Memory B cell (primary cell): ENCODE data around the gene GPR160.

Source experiments
- ATAC-seq: fragments of 150-1000 bp; cut with Tn5 transposase; 2 replicates; pipeline ENCODE4 v1.10.0; 2021; ENCODE audit warnings: low read depth, mild to moderate bottlenecking, moderate library complexity
- DNase-seq, 2 donors: peaks; one replicate each; pipeline ENCODE4 v3.0.0; 2022; ENCODE audit warnings: low spot score in 2 of 2
- H3K27ac Mint-ChIP-seq: one replicate; pipeline ENCODE4 v1.8.0; 2022; ENCODE audit warnings: mild to moderate bottlenecking, moderate library complexity, mixed read lengths
- H3K27me3 Mint-ChIP-seq: one replicate; pipeline ENCODE4 v1.8.0; 2022; ENCODE audit warnings: mixed read lengths
- H3K36me3 Mint-ChIP-seq: one replicate; pipeline ENCODE4 v1.8.0; 2022; ENCODE audit warnings: mild to moderate bottlenecking, mixed read lengths
- H3K4me1 Mint-ChIP-seq: one replicate; pipeline ENCODE4 v1.8.0; 2022; ENCODE audit warnings: mixed read lengths
- H3K4me3 Mint-ChIP-seq: one replicate; pipeline ENCODE4 v1.8.0; 2022; ENCODE audit warnings: mild to moderate bottlenecking, moderate library complexity, mixed read lengths
- H3K9me3 Mint-ChIP-seq: one replicate; pipeline ENCODE4 v1.8.0; 2022; ENCODE audit warnings: mixed read lengths

Gene GPR160

DNA sequence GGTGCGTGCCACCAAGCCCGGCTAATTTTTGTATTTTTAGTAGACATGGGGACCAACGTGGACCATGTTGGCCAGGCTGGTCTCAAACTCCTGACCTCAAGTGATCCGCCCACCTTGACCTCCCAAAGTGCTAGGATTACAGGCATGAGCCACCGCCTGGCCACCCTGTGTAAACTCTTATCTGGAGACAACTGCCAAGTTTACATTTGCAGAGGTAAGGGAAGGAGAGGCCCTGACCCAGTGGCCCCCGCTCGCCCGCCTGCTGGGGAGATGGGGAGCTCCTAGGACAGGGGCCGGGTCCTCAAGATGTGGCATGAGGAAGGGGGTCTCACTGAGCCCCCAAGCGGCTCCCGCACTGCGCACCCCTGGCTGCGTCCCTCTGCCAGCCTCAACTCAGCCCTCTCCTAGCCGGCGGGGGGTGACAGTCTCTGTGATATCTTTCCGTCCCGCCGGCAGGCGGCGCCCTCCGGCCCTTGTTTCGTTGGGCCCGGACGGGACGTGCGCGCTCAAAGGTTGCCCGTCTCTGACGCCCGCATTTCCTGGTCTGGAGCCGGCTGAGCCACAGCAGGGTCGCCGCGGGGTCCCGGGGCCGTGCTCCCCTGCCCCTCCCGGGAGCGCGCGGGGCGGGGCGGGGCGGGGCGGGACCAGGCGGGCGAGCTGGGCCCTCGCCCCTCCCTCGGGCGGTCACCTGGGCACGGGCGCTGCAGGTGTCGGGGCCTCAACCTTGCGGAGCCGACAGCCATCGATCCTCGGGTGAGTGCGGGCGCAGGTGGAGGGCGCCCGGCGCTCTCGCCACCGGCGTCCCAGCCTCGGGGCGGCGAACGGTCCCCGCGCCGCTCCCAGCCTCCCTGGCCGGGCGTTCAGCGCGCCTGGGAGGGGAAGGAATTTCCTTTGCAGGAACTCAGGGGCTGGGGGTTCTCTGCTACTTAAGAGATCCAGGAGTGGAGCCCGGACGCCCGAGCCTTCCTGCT lies at the start of gene GPR160:
Gene GPR160 (plus strand): TSS at position 533 of the 971 bp plus-strand sequence. CDS start 45,978 bp downstream, outside the sequence.
- peaks cover 7% of the 10 kb centered on the region for H3K36me3 Mint-ChIP-seq
- DNase-seq (peak; percentile 85 to 91), ATAC-seq (peak; percentile 78)
- H3K27ac Mint-ChIP-seq = peak within 1 kb of the TSS; percentile 83
- H3K4me3 Mint-ChIP-seq = peak within 1 kb of the TSS; percentile 91
- H3K27me3 Mint-ChIP-seq = no peaks in the 10 kb centered on the region
- peaks cover 20% of the 10 kb centered on the region for H3K4me1 Mint-ChIP-seq
- H3K9me3 Mint-ChIP-seq = no peaks in the 10 kb centered on the region

DNA sequence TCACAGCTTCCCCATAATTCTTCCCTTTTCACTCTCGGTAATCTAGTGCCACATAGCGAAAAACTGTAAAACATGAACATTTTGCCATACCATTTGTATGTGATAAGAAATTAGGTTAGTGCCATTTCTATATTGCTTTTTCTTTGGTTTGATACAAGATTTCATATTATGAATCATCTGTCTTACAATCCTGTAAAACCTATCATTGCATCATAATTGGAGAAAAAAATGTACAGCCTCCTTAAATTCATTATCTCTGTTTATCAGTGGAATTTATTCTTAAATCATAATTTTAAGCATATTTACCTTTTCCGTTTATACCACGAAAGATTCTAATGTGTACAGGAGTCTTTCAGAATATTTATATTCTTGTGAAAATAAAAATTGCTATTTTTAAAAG lies 47.4 kb upstream of the GPR160 start:
- Mint-ChIP-seq H3K36me3 (peaks cover 15% of the 10 kb centered on the region), H3K27me3 (no peaks in the 10 kb centered on the region), H3K9me3 (no peaks in the 10 kb centered on the region), H3K4me1 (no peaks in the 10 kb centered on the region), H3K27ac (no peak overlapping the region), H3K4me3 (no peak overlapping the region)
- ATAC-seq (no peak), DNase-seq (no peak)

DNA sequence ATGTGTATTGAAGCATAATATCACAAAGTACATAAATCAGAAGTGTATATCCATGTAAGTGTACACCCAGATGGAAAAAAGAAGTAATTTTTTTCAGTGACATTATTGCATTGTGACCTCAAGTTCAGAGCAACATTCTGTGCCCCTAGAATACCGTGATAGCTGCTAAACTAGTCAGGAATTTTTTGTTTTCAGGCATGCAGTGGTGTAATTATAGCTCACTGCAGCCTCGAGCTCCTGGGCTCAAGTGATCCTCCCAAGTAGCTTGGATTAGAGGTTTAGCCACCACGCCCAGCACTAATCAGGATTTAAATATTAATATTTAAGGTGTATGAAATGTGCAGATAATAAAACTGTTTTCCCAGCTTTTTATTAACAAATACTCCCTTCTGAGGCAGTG lies 45.6 kb upstream of the GPR160 start:
- Mint-ChIP-seq H3K9me3 (no peaks in the 10 kb centered on the region), H3K4me3 (no peak overlapping the region), H3K27ac (no peak overlapping the region), H3K27me3 (no peaks in the 10 kb centered on the region), H3K36me3 (peaks cover 18% of the 10 kb centered on the region), H3K4me1 (no peaks in the 10 kb centered on the region)
- DNase-seq = no peak
- ATAC-seq = no peak

DNA sequence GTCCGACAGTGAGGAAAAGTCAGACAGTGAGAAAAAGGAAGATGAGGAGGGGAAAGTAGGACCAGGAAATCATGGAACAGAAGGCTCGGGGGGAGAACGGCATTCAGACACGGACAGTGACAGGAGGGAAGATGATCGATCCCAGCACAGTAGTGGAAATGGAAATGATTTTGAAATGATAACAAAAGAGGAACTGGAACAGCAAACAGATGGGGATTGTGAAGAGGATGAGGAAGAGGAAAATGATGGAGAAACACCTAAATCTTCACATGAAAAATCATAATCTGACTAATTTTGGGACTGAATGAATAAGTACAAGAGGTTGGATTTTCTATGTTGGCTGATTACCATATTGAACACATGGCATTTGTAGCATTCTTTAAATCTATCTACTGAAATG lies 45.0 kb upstream of the GPR160 start:
- no peak overlapping the region for H3K27ac Mint-ChIP-seq
- DNase-seq (no peak), ATAC-seq (no peak)
- H3K27me3 Mint-ChIP-seq = no peaks in the 10 kb centered on the region
- H3K9me3 Mint-ChIP-seq = no peaks in the 10 kb centered on the region
- peaks cover 19% of the 10 kb centered on the region for H3K36me3 Mint-ChIP-seq
- H3K4me1 Mint-ChIP-seq = no peaks in the 10 kb centered on the region
- no peak overlapping the region for H3K4me3 Mint-ChIP-seq

- no peaks in the 10 kb centered on the region for H3K9me3 Mint-ChIP-seq
- ATAC-seq (no peak), DNase-seq (no peak)
- H3K4me3 Mint-ChIP-seq = no peak overlapping the region
- no peaks in the 10 kb centered on the region for H3K27me3 Mint-ChIP-seq
- peaks cover 20% of the 10 kb centered on the region for H3K36me3 Mint-ChIP-seq
- peaks cover 3% of the 10 kb centered on the region for H3K4me1 Mint-ChIP-seq
- no peak overlapping the region for H3K27ac Mint-ChIP-seq
Measured at GRCh38 chr3:169993761-169994160, 44.0 kb upstream of the GPR160 start.

DNA sequence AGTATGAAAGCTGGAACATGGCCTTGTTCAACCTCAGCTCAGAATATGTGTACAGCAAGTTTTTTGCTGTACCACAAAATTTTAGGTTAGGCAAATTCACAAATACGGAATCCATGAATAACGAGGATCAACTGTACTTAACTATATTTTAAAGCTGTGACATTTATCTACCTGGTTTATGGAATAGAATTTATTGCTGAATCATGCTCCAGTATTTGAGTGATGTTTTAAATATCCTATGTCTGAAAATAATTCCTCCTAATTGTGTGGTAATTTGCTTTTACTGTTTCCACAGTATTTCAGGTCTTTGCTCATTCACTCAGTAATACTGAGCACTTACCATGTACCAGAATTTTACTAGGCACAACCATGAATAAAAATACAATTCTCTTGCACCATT lies 41.7 kb upstream of the GPR160 start:
- no peak for DNase-seq
- no peak overlapping the region for H3K27ac Mint-ChIP-seq
- H3K9me3 Mint-ChIP-seq = no peaks in the 10 kb centered on the region
- H3K4me3 Mint-ChIP-seq = no peak overlapping the region
- peaks cover 22% of the 10 kb centered on the region for H3K36me3 Mint-ChIP-seq
- no peak for ATAC-seq
- peaks cover 4% of the 10 kb centered on the region for H3K4me1 Mint-ChIP-seq
- no peaks in the 10 kb centered on the region for H3K27me3 Mint-ChIP-seq

DNA sequence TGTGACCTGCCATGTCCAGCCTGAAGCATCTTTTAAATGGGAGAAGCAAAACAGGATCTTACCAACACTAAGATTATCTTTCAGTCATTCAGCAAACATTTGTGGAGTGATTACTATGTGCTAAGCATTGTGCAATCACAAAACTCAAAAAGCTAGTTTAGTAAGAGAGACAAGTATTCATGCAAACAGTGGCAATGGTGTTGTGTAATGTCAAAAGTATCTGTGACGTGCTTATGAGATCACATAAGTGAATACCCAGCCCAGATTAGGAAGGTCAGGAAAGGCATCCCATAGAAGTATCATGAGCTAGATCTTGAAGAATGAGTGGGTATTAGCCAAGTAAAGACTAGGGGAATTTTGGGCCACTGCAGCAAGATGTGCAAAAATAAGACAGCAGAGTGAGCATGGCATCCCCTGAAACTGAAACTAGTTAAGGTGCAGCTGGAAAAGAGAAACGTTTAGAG lies 39.1 kb upstream of the GPR160 start:
- Mint-ChIP-seq H3K4me1 (peaks cover 19% of the 10 kb centered on the region), H3K27ac (peak overlapping the region; percentile 10), H3K36me3 (peaks cover 13% of the 10 kb centered on the region), H3K9me3 (no peaks in the 10 kb centered on the region), H3K4me3 (no peak overlapping the region), H3K27me3 (no peaks in the 10 kb centered on the region)
- no peak for DNase-seq
- ATAC-seq = peak; percentile 44

- Mint-ChIP-seq H3K27me3 (no peaks in the 10 kb centered on the region), H3K27ac (peak overlapping the region; percentile 20), H3K4me1 (peaks cover 23% of the 10 kb centered on the region), H3K36me3 (peaks cover 13% of the 10 kb centered on the region), H3K4me3 (no peak overlapping the region), H3K9me3 (no peaks in the 10 kb centered on the region)
- no peak for DNase-seq
- ATAC-seq = no peak
Measured at GRCh38 chr3:169999433-169999832, 38.4 kb upstream of the GPR160 start.

- no peaks in the 10 kb centered on the region for H3K27me3 Mint-ChIP-seq
- H3K4me3 Mint-ChIP-seq = no peak overlapping the region
- H3K36me3 Mint-ChIP-seq = peaks cover 13% of the 10 kb centered on the region
- ATAC-seq = no peak
- no peaks in the 10 kb centered on the region for H3K9me3 Mint-ChIP-seq
- H3K4me1 Mint-ChIP-seq = peaks cover 23% of the 10 kb centered on the region
- no peak overlapping the region for H3K27ac Mint-ChIP-seq
- no peak for DNase-seq
Measured at GRCh38 chr3:170000051-170000450, 37.7 kb upstream of the GPR160 start.

DNA sequence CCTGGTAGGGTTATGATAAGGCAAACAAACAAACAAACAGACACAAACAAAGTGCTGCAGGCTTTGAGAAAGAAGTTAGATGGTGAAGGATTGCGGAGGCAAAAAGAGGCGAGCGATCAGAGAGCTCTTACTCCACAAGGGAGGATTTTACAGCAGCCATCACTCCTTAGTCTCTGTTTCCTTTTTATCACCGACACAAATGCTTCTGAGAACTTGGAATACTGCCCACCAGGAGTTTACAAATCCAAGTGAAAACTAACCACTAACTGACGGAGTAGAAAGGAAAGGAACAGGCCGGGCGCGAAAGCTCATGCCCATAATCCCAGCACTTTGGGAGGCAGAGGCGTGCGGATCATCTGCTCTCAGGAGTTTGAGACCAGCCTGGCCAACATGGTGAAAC lies 35.6 kb upstream of the GPR160 start:
- peaks cover 35% of the 10 kb centered on the region for H3K4me1 Mint-ChIP-seq
- H3K9me3 Mint-ChIP-seq = no peaks in the 10 kb centered on the region
- no peak overlapping the region for H3K4me3 Mint-ChIP-seq
- DNase-seq = no peak
- H3K36me3 Mint-ChIP-seq = peaks cover 7% of the 10 kb centered on the region
- H3K27me3 Mint-ChIP-seq = no peaks in the 10 kb centered on the region
- no peak for ATAC-seq
- no peak overlapping the region for H3K27ac Mint-ChIP-seq

DNA sequence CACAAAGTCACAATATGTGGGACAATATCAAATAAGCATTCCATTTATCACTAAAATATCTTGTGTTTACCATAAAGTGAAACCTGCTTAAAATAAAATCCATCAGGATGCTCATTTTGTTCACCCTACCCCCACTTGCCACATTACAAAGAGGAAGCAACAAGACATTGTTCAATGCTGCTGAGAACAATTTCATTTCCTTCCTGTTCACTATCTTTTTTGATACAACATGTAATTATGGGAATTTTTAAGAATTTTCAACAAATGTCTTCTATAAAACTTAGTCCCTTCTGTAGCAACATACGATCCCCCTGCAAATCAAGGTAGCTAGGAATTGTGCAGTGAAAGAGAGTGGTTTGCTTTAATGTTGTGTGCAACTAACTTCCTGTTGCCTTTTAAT lies 34.9 kb upstream of the GPR160 start:
- ATAC-seq = peak; percentile 49

GRCh38 chr3:170003881-170004356 lies 33.9 kb upstream of the GPR160 start:
- Mint-ChIP-seq H3K9me3 (no peaks in the 10 kb centered on the region), H3K27ac (peak overlapping the region; percentile 46), H3K4me1 (peaks cover 31% of the 10 kb centered on the region), H3K27me3 (no peaks in the 10 kb centered on the region), H3K36me3 (peaks cover 4% of the 10 kb centered on the region), H3K4me3 (no peak overlapping the region)
- DNase-seq (no peak), ATAC-seq (no peak)

More for the DNA sequence above, 34.9 kb upstream of the GPR160 start:
- Mint-ChIP-seq H3K27ac (peak overlapping the region; percentile 46), H3K4me3 (peak overlapping the region; percentile 24), H3K9me3 (no peaks in the 10 kb centered on the region), H3K4me1 (peaks cover 35% of the 10 kb centered on the region), H3K27me3 (no peaks in the 10 kb centered on the region), H3K36me3 (peaks cover 7% of the 10 kb centered on the region)
- DNase-seq = no peak

- Mint-ChIP-seq H3K9me3 (no peaks in the 10 kb centered on the region), H3K36me3 (no peaks in the 10 kb centered on the region), H3K4me1 (peaks cover 31% of the 10 kb centered on the region), H3K27me3 (no peaks in the 10 kb centered on the region), H3K4me3 (no peak overlapping the region), H3K27ac (peak overlapping the region; percentile 7)
- ATAC-seq (peak; percentile 69), DNase-seq (peak in 1 of 2 donors; percentile 4)
Measured at GRCh38 chr3:170007031-170007663, 30.6 kb upstream of the GPR160 start.

GRCh38 chr3:170010498-170010897 lies 27.3 kb upstream of the GPR160 start:
- DNase-seq (no peak), ATAC-seq (no peak)
- H3K4me3 Mint-ChIP-seq = no peak overlapping the region
- no peak overlapping the region for H3K27ac Mint-ChIP-seq
- H3K36me3 Mint-ChIP-seq = no peaks in the 10 kb centered on the region
- H3K9me3 Mint-ChIP-seq = no peaks in the 10 kb centered on the region
- no peaks in the 10 kb centered on the region for H3K27me3 Mint-ChIP-seq
- H3K4me1 Mint-ChIP-seq = peaks cover 15% of the 10 kb centered on the region
